ENCODE results near the gene XPR1. TPM values are rescaled to one million over a fixed set of nuclear protein-coding genes. Genes with fewer than 3 reads are reported as not detected.

Gene XPR1

DNA sequence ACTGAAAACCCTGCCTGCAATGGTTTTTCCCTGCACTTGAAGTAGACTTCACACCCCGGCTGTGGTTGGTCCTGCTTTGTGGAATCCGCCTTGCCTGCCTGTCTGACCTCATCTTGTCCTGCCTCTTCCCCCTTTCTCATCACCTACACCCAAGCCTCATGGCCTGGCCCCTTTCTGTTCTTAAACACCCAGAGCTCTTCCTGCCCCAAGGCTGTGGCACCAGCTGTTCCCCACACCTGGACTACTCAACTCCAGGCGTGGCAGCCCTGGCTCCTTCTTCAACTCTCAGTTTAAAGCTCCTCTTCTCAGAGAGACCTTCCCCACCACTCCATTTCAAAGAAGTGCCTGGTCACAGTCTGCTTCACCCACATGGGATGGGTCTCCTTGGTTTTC, 307.9 kb downstream of the XPR1 start:
- Histone ChIP-seq H3K79me1 (ENCODE audit: low read length) (no peaks in the 10 kb centered on the region), H2BK120ac (ENCODE audit: low read depth, low read length) (no peak overlapping the region), H3K4ac (ENCODE audit: low read depth, low read length) (no peak overlapping the region), H3K79me2 (ENCODE audit: control insufficient read depth, insufficient read depth, low read length) (no peaks in the 10 kb centered on the region), H3K9ac (ENCODE audit: low read length) (no peak overlapping the region), H3K4me2 (ENCODE audit: low read length) (no peak overlapping the region), H3K56ac (ENCODE audit: low read length) (no peak overlapping the region), H4K5ac (ENCODE audit: low read length) (no peak overlapping the region), H3K36me3 (ENCODE audit: control insufficient read depth, insufficient read depth, low read length) (no peaks in the 10 kb centered on the region), H3K27me3 (ENCODE audit: insufficient read depth, low read length, poor library complexity) (no peaks in the 10 kb centered on the region), H3K23ac (ENCODE audit: low read length) (no peak overlapping the region), H3K4me3 (ENCODE audit: low read length) (no peak overlapping the region), H3K27ac (ENCODE audit: low read depth, low read length) (no peak overlapping the region), H3K18ac (ENCODE audit: low read length) (no peak overlapping the region), H2BK5ac (ENCODE audit: low read length) (no peak overlapping the region), H3K4me1 (ENCODE audit: control insufficient read depth, low read depth, low read length) (no peaks in the 10 kb centered on the region), H2BK15ac (replicated peaks; ENCODE audit: low read depth) (no peak overlapping the region), H2AK5ac (ENCODE audit: low read length) (no peak overlapping the region), H4K8ac (ENCODE audit: low read depth, low read length) (no peak overlapping the region)
- DNase-seq = no peak
- WGBS (ENCODE audit: extremely low coverage, insufficient coverage, low lambda C conversion rate) = no CpG with 5 or more reads among the region's 3 CpGs

Small RNA genes within 50 kb of the gene (small RNA-seq; reads per million reads assigned to genes)
- not detected for gene RF00026 (ENCODE audit: insufficient read depth)

All from mesendoderm (in vitro differentiated cells).